GM12872 (cell line): ENCODE measurements around the gene UGT8.

Source experiments
- CTCF ChIP-seq: IDR thresholded peaks from 3 replicates; pipeline ENCODE4 v1.5.1; 2011; ENCODE audit warnings: low read depth, mild to moderate bottlenecking, low read length, moderate library complexity; ENCODE audit not compliant: insufficient read depth

Gene UGT8, protein sequence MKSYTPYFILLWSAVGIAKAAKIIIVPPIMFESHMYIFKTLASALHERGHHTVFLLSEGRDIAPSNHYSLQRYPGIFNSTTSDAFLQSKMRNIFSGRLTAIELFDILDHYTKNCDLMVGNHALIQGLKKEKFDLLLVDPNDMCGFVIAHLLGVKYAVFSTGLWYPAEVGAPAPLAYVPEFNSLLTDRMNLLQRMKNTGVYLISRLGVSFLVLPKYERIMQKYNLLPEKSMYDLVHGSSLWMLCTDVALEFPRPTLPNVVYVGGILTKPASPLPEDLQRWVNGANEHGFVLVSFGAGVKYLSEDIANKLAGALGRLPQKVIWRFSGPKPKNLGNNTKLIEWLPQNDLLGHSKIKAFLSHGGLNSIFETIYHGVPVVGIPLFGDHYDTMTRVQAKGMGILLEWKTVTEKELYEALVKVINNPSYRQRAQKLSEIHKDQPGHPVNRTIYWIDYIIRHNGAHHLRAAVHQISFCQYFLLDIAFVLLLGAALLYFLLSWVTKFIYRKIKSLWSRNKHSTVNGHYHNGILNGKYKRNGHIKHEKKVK

DNA sequence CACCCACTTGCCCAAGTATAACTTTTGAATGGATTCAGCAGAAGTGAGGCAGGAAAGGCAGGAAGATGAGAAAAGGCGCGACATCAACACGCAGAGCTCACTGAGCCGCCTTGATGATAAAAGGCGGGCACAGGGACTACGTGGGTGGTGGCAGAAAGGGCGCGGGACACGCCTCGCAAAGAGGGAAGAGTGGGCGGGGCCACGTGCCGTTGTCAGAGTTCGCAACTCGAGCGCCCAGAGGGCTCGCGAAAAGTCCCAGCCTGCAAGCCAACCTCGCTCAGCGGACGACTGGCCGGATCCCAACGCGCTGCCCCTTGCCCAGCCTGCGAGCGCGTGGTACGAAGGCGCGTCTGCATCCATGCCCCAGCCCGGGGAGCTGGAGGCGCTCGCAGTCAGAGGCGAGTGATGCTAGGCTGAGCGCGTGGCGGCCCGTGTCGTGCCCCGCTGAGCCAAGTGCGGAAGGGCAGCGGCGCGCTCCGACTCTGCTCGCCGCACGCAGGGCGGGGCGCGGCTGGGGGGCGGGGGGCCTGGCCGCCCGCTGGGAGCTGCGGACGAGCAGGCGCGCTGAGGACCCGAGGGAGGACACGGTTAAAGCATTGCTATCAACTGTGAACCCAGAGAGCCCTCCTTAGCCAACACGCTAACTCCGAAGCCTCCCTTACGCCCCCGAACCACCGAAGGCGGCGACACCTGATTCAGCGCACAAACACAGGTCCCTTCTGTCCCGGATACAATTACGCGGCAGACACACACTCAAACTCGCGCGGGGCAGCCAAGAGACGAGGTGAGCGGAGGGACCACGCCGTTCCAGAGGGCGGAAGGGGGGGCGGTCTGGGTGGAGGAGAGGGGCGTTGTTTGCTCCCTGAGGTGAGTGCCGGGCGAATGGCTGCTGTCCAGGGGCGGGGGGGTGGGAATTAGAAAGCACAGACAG lies at the start of gene UGT8:
UGT8 (plus strand) TSS at position 617 of the 931 bp plus-strand sequence. CDS start 24,074 bp downstream, outside the sequence.
- TF ChIP-seq CTCF = no peak

GRCh38 chr4:114549638-114550037 lies 49.0 kb upstream of the UGT8 start:
- no peak for TF ChIP-seq CTCF

- no peak for TF ChIP-seq CTCF
Observed at GRCh38 chr4:114558446-114559020, 40.1 kb upstream of the UGT8 start.

GRCh38 chr4:114561590-114561989 lies 37.0 kb upstream of the UGT8 start:
- no peak for TF ChIP-seq CTCF

DNA sequence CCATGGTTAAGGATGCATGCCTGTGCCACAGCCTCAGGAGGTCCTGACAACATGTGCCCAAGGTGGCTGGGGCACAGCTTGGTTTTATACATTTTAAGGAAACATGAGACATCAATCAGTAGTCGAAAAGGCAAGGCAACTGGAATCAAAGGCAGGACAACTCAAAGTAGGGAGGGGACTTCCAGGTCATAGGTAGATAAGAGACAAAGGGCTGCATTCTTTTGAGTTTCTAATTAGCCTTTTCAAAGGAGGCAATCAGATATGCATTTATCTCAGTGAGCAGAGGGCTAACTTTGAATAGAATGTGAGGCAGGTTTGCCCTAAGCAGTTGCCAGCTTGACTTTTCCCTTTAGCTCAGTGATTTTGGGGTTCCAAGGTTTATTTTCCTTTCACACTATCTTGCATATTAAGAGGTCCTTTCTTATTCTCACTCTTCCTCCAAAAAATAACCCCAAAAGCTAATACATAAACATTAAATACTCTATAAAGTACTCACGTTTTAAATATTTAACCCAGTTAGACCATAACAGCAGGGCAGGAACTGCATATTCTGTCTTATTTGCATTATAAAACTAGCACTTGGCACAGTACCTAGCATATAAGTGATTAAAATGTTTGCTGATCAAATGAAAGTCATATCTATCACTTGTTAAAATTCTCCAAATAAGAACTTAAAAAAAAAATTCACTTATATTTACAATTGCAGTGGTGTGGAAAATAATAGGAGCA lies 36.3 kb upstream of the UGT8 start:
- TF ChIP-seq CTCF = no peak

DNA sequence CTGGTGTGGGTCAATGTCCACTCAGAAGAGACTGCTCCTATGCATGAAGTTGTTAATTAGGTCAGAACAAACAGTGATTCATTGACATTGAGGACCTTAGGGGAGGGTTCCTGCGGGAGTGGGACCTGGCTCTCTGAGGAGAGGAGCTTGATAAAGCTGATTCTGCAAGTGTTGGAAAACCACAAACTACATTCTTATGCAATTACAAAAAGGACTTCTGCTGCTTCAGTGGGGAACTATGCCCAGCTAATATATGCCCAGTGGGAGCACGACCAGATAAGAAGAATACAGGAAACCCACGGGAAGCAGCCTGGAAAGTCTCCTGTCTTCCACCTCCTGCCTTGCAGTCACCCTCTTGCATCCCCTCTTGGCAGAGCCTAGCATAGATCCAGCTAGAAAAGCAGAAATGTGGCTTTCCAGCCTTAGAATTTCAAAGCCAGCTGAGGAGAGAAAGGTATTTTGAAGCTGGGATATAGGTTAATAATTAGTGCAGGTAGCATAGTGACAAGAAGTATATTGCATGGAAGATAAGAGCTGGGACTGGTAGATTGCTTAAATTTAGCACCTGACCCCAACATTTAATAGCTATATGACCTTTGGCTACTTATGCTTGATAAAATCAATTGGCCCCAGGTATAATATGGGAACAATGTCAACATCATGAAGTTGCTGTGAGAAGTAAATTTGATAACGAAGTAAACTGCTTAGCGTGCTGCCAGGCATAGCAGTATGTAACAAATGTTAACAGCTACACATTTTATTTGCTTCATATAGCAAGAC lies 34.9 kb upstream of the UGT8 start:
- TF ChIP-seq CTCF = no peak
